GM18873 (cell line): ENCODE results near the gene HPCAL4.

Experiments
- ATAC-seq: cut with Tn5 transposase; IDR thresholded peaks from one replicate; pipeline ENCODE4 v1.9.1; 2021; ENCODE audit warnings: mild to moderate bottlenecking, moderate library complexity, moderate number of reproducible peaks; ENCODE audit not compliant: unreplicated experiment, low FRiP score

Gene HPCAL4

GRCh38 chr1:39653546-39654031 is 37.6 kb downstream of the HPCAL4 start:
- no peak for ATAC-seq

GRCh38 chr1:39652554-39652953 is 38.7 kb downstream of the HPCAL4 start:
- no peak for ATAC-seq

- ATAC-seq, result no peak
Measured at GRCh38 chr1:39652105-39652504, 39.1 kb downstream of the HPCAL4 start.

- ATAC-seq, result no peak
Measured at GRCh38 chr1:39650431-39650830, 40.8 kb downstream of the HPCAL4 start.

- no peak for ATAC-seq
Measured at GRCh38 chr1:39649636-39650185, 41.5 kb downstream of the HPCAL4 start.

- ATAC-seq, result no peak
Measured at GRCh38 chr1:39648496-39648895, 42.7 kb downstream of the HPCAL4 start.

- no peak for ATAC-seq
Measured at GRCh38 chr1:39647247-39647646, 44.0 kb downstream of the HPCAL4 start.

GRCh38 chr1:39646232-39647081 is 44.8 kb downstream of the HPCAL4 start:
- no peak for ATAC-seq

- ATAC-seq, result no peak
Measured at GRCh38 chr1:39645411-39646043, 45.7 kb downstream of the HPCAL4 start.

- no peak for ATAC-seq
Measured at GRCh38 chr1:39643705-39644104, 47.5 kb downstream of the HPCAL4 start.

GRCh38 chr1:39642796-39643195 is 48.4 kb downstream of the HPCAL4 start:
- ATAC-seq, result no peak

GRCh38 chr1:39640861-39641260 is 50.4 kb downstream of the HPCAL4 start:
- no peak for ATAC-seq

- ATAC-seq, result no peak
Measured at GRCh38 chr1:39639305-39640130, 51.7 kb downstream of the HPCAL4 start, which contains the start of gene HEYL. Gene HEYL, minus strand, starts transcription at chr1:39639643. Its CDS starts 18 bp downstream, at chr1:39639625.

GRCh38 chr1:39638965-39639304 is 52.3 kb downstream of the HPCAL4 start:
- no peak for ATAC-seq

GRCh38 chr1:39637361-39637760 is 53.9 kb downstream of the HPCAL4 start:
- no peak for ATAC-seq

GRCh38 chr1:39635871-39636210 is 55.4 kb downstream of the HPCAL4 start:
- ATAC-seq, result no peak

GRCh38 chr1:39635205-39635870 is 55.9 kb downstream of the HPCAL4 start:
- ATAC-seq, result no peak

GRCh38 chr1:39633422-39633821 is 57.8 kb downstream of the HPCAL4 start:
- ATAC-seq, result no peak

- no peak for ATAC-seq
Measured at GRCh38 chr1:39632682-39633417, 58.4 kb downstream of the HPCAL4 start.

GRCh38 chr1:39632323-39632681 is 58.9 kb downstream of the HPCAL4 start:
- ATAC-seq, result no peak
